ENCODE data around the gene APOOL. TPM values are rescaled to one million over a fixed set of nuclear protein-coding genes. Genes with fewer than 3 reads are reported as not detected.

The APOOL gene
- total RNA-seq, 2 donors from 2014 or later, result 22.9 to 29.0 TPM

DNA sequence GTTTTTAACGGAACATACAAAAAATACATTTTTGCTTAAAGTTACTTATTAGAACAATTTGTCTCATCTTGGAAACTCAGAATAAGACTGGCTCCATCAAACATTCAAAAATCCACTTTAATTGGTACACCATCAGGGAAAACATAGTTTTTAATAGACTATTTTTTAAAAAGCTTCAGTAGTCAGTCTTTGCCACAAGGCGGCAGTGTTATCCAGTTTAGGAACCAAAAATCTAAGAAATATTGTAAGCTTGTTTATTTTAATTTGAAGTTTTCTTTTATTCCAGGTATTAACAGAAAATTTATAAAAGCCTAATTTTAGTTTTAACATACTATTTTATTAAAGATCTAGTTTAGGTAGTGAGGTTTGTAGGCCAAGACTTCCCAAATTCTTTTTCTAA, 107.7 kb downstream of the APOOL start:
- no peak for ATAC-seq (ENCODE audit: insufficient number of reproducible peaks, low FRiP score, low read depth)
- DNase-seq (ENCODE audit: low spot score), result no peak
- no peaks in the 10 kb centered on the region for H3K27me3 ChIP-seq (replicated peaks; ENCODE audit: insufficient read depth)
- no peaks in the 10 kb centered on the region for H3K9me3 ChIP-seq
- no peaks in the 10 kb centered on the region for H3K4me1 ChIP-seq (ENCODE audit: control insufficient read depth in 1 of 2, low read depth in 2 of 2)
- H3K4me3 ChIP-seq, result no peak overlapping the region
- no peak overlapping the region for H3K27ac ChIP-seq
- H3K36me3 ChIP-seq, result no peaks in the 10 kb centered on the region
- peak; percentile 45 for TF ChIP-seq CTCF (IDR thresholded peaks at IDR 0.05)

- TF ChIP-seq CTCF (IDR thresholded peaks at IDR 0.05), result no peak
- no peaks in the 10 kb centered on the region for H3K36me3 ChIP-seq
- no peak for DNase-seq (ENCODE audit: low spot score)
Observed at GRCh38 chrX:85112293-85112692, 108.6 kb downstream of the APOOL start.

DNA sequence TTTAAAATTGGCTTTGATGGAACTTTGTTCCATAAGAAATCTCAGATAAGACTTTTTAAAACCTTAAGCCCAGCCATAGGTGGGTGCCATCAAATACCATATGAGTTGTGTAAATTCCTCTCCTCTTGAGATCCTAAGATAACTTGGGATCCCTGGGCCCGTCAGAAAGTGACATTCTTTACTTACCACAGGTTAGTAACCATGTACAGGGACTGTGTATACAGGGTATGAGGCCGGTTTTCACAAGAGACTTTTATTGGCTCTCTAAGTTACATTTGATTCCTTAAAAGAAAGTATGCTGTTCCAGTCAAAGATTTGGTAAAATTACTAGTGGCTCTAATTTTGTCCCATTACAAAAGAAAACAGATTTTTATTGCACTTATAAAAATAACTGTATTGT, 110.1 kb downstream of the APOOL start:
- H3K9me3 ChIP-seq, result no peaks in the 10 kb centered on the region
- no peaks in the 10 kb centered on the region for H3K4me1 ChIP-seq (ENCODE audit: control insufficient read depth in 1 of 2, low read depth in 2 of 2)
- H3K27me3 ChIP-seq (replicated peaks; ENCODE audit: insufficient read depth), result no peaks in the 10 kb centered on the region
- no peak overlapping the region for H3K27ac ChIP-seq
- no peaks in the 10 kb centered on the region for H3K36me3 ChIP-seq
- DNase-seq (ENCODE audit: low spot score) (no peak), ATAC-seq (ENCODE audit: insufficient number of reproducible peaks, low FRiP score, low read depth) (no peak)
- no peak for TF ChIP-seq CTCF (IDR thresholded peaks at IDR 0.05)
- no peak overlapping the region for H3K4me3 ChIP-seq

More at GRCh38 chrX:85112293-85112692, 108.6 kb downstream of the APOOL start:
- no peak overlapping the region for H3K4me3 ChIP-seq
- ATAC-seq (ENCODE audit: insufficient number of reproducible peaks, low FRiP score, low read depth), result no peak
- H3K27ac ChIP-seq, result no peak overlapping the region
- no peaks in the 10 kb centered on the region for H3K27me3 ChIP-seq (replicated peaks; ENCODE audit: insufficient read depth)
- H3K4me1 ChIP-seq (ENCODE audit: control insufficient read depth in 1 of 2, low read depth in 2 of 2), result no peaks in the 10 kb centered on the region
- no peaks in the 10 kb centered on the region for H3K9me3 ChIP-seq

DNA sequence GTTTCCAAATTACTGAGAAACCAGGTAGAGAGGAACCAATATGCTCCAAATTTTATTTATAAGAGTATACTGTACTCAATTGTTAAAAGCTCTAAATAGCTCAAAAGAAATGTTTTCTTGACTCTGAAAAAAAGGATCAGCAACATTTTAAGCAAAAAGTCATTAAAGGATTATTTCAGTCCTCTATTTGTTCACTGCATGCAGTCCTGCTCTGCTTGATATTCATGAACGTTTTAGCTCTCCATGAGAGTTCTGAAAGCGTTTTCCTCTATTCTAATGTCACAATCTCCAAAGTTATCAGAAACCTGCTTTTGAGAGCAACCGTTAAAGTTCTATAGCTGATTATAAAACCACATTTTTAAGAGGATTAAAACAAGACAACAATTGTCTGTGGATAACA, 110.5 kb downstream of the APOOL start:
- H3K36me3 ChIP-seq, result no peaks in the 10 kb centered on the region
- no peak for DNase-seq (ENCODE audit: low spot score)
- H3K9me3 ChIP-seq, result no peaks in the 10 kb centered on the region
- TF ChIP-seq CTCF (IDR thresholded peaks at IDR 0.05), result no peak
- H3K27me3 ChIP-seq (replicated peaks; ENCODE audit: insufficient read depth), result no peaks in the 10 kb centered on the region
- H3K27ac ChIP-seq, result no peak overlapping the region
- no peaks in the 10 kb centered on the region for H3K4me1 ChIP-seq (ENCODE audit: control insufficient read depth in 1 of 2, low read depth in 2 of 2)
- H3K4me3 ChIP-seq, result no peak overlapping the region
- no peak for ATAC-seq (ENCODE audit: insufficient number of reproducible peaks, low FRiP score, low read depth)

GRCh38 chrX:85114776-85115175, 111.1 kb downstream of the APOOL start:
- H3K4me3 ChIP-seq, result no peak overlapping the region
- no peak overlapping the region for H3K27ac ChIP-seq
- H3K9me3 ChIP-seq, result no peaks in the 10 kb centered on the region
- DNase-seq (ENCODE audit: low spot score) (no peak), ATAC-seq (ENCODE audit: insufficient number of reproducible peaks, low FRiP score, low read depth) (no peak)
- no peak for TF ChIP-seq CTCF (IDR thresholded peaks at IDR 0.05)
- no peaks in the 10 kb centered on the region for H3K36me3 ChIP-seq
- H3K27me3 ChIP-seq (replicated peaks; ENCODE audit: insufficient read depth), result no peaks in the 10 kb centered on the region
- no peaks in the 10 kb centered on the region for H3K4me1 ChIP-seq (ENCODE audit: control insufficient read depth in 1 of 2, low read depth in 2 of 2)
